ENCODE measurements around the gene UBXN2A.

Gene UBXN2A

DNA sequence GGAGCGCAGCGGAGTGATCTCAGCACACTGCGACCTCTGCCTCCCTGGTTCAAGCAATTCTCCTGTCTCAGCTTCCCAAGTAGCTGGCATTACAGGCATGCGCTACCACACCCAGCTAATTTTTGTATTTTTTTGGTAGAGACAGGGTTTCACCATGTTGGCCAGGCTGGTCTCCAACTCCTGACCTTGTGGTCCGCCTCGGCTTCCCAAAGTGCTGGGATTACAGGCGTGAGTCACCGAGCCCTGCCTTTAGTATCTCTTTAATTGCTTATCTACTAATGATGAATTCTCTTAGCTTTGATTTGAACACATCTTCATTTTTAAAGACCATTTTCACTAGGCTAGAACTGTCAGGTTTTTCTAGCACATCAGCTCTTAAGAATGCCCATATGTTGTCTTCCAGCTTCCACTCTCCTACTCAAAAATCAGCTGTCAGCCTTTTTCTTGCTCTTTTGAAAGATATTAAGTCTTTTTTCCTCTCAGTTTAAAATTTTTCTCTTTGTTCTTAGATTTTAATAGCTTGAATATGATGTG lies 53.5 kb downstream of the UBXN2A start:
- H2AK5ac ChIP-seq (ENCODE audit: low read depth, low read length): no peak overlapping the region
- no peak overlapping the region for H3K4me3 ChIP-seq (ENCODE audit: low read length in 2 of 2)
- no peak overlapping the region for H3K4me2 ChIP-seq (ENCODE audit: insufficient read depth, low read length, poor library complexity, severe bottlenecking)
- peaks cover 0 to 38% of the 10 kb centered on the region in 2 donors for H3K36me3 ChIP-seq (replicated peaks in 1 of 2; ENCODE audit: control insufficient read depth in 2 of 2, insufficient read depth in 2 of 2, low read length in 2 of 2)
- no peaks in the 10 kb centered on the region for H3K79me1 ChIP-seq (ENCODE audit: low read depth, low read length)
- no CpG with 5 or more reads among the region's 8 CpGs for WGBS, 2 donors (ENCODE audit: extremely low coverage in 2 of 2, insufficient read length in 2 of 2, insufficient replicate concordance in 1 of 2)
- H3K27ac ChIP-seq (replicated peaks; ENCODE audit: low read length): no peak overlapping the region
- no peak overlapping the region for H3K14ac ChIP-seq (ENCODE audit: low read length)
- no peak overlapping the region for H3K9ac ChIP-seq (ENCODE audit: low read depth, low read length, poor library complexity)
- no peak overlapping the region for H4K8ac ChIP-seq (ENCODE audit: low read depth, low read length)
- no peak overlapping the region for H3K23ac ChIP-seq (ENCODE audit: low read depth, low read length, poor library complexity)
- H2BK120ac ChIP-seq (ENCODE audit: low read depth, low read length): no peak overlapping the region
- peaks cover 2 to 11% of the 10 kb centered on the region in 2 donors for H3K4me1 ChIP-seq (ENCODE audit: control insufficient read depth in 2 of 2, insufficient read depth in 1 of 2, low read depth in 1 of 2, low read length in 2 of 2)
- no peak overlapping the region for H2AFZ ChIP-seq (ENCODE audit: low read length)
- H2BK5ac ChIP-seq (ENCODE audit: low read length): no peak overlapping the region
- no peak overlapping the region for H2BK15ac ChIP-seq (ENCODE audit: low read length)
- no peak overlapping the region for H3K4ac ChIP-seq (ENCODE audit: low read length)
- H3K27me3 ChIP-seq (ENCODE audit: control insufficient read depth in 3 of 3, insufficient read depth in 3 of 3, low read depth in 1 of 3, low read length in 3 of 3): no peaks in the 10 kb centered on the region
- peaks cover 0 to 10% of the 10 kb centered on the region in 2 donors for H3K9me3 ChIP-seq (replicated peaks in 1 of 2; ENCODE audit: control insufficient read depth in 2 of 2, insufficient read depth in 1 of 2, low read depth in 1 of 2, low read length in 2 of 2)
- H3K18ac ChIP-seq (ENCODE audit: low read length): no peak overlapping the region
- DNase-seq (ENCODE audit: low spot score): no peak
- H4K91ac ChIP-seq (ENCODE audit: low read depth, low read length, poor library complexity): no peak overlapping the region
- H2BK12ac ChIP-seq (ENCODE audit: low read length): no peak overlapping the region

- Histone ChIP-seq H3K23ac (ENCODE audit: low read depth, low read length, poor library complexity) (no peak overlapping the region), H3K9ac (ENCODE audit: low read depth, low read length, poor library complexity) (no peak overlapping the region), H3K4ac (ENCODE audit: low read length) (no peak overlapping the region), H3K79me1 (ENCODE audit: low read depth, low read length) (no peaks in the 10 kb centered on the region), H3K27ac (replicated peaks; ENCODE audit: low read length) (no peak overlapping the region), H3K4me1 (ENCODE audit: control insufficient read depth in 2 of 2, insufficient read depth in 1 of 2, low read depth in 1 of 2, low read length in 2 of 2) (peaks cover 2 to 11% of the 10 kb centered on the region in 2 donors), H3K18ac (ENCODE audit: low read length) (no peak overlapping the region), H2AK5ac (ENCODE audit: low read depth, low read length) (no peak overlapping the region), H2AFZ (ENCODE audit: low read length) (no peak overlapping the region), H3K4me3 (ENCODE audit: low read length in 2 of 2) (no peak overlapping the region), H2BK15ac (ENCODE audit: low read length) (no peak overlapping the region), H3K36me3 (replicated peaks in 1 of 2; ENCODE audit: control insufficient read depth in 2 of 2, insufficient read depth in 2 of 2, low read length in 2 of 2) (peaks cover 0 to 40% of the 10 kb centered on the region in 2 donors), H3K4me2 (ENCODE audit: insufficient read depth, low read length, poor library complexity, severe bottlenecking) (no peak overlapping the region), H4K8ac (ENCODE audit: low read depth, low read length) (no peak overlapping the region), H2BK5ac (ENCODE audit: low read length) (no peak overlapping the region), H3K9me3 (replicated peaks in 1 of 2; ENCODE audit: control insufficient read depth in 2 of 2, insufficient read depth in 1 of 2, low read depth in 1 of 2, low read length in 2 of 2) (peaks cover 0 to 10% of the 10 kb centered on the region in 2 donors), H3K27me3 (ENCODE audit: control insufficient read depth in 3 of 3, insufficient read depth in 3 of 3, low read depth in 1 of 3, low read length in 3 of 3) (no peaks in the 10 kb centered on the region), H2BK12ac (ENCODE audit: low read length) (no peak overlapping the region), H2BK120ac (ENCODE audit: low read depth, low read length) (no peak overlapping the region), H4K91ac (ENCODE audit: low read depth, low read length, poor library complexity) (no peak overlapping the region), H3K14ac (ENCODE audit: low read length) (no peak overlapping the region)
- no peak for DNase-seq (ENCODE audit: low spot score)
- no CpG with 5 or more reads among the region's 1 CpG for WGBS, 2 donors (ENCODE audit: extremely low coverage in 2 of 2, insufficient read length in 2 of 2, insufficient replicate concordance in 1 of 2)
Measured at GRCh38 chr2:23994567-23994966, 54.3 kb downstream of the UBXN2A start.

- Histone ChIP-seq H3K4me1 (ENCODE audit: control insufficient read depth in 2 of 2, insufficient read depth in 1 of 2, low read depth in 1 of 2, low read length in 2 of 2) (peaks cover 0 to 7% of the 10 kb centered on the region in 2 donors), H3K79me1 (ENCODE audit: low read depth, low read length) (no peaks in the 10 kb centered on the region), H3K18ac (ENCODE audit: low read length) (no peak overlapping the region), H2BK120ac (ENCODE audit: low read depth, low read length) (no peak overlapping the region), H3K4me3 (ENCODE audit: low read length in 2 of 2) (no peak overlapping the region), H2BK12ac (ENCODE audit: low read length) (no peak overlapping the region), H3K27ac (replicated peaks; ENCODE audit: low read length) (no peak overlapping the region), H2BK5ac (ENCODE audit: low read length) (no peak overlapping the region), H4K91ac (ENCODE audit: low read depth, low read length, poor library complexity) (no peak overlapping the region), H3K27me3 (ENCODE audit: control insufficient read depth in 3 of 3, insufficient read depth in 3 of 3, low read depth in 1 of 3, low read length in 3 of 3) (peaks cover 0 to 18% (median 0%) of the 10 kb centered on the region in 3 experiments), H3K9ac (ENCODE audit: low read depth, low read length, poor library complexity) (no peak overlapping the region), H3K23ac (ENCODE audit: low read depth, low read length, poor library complexity) (no peak overlapping the region), H3K4me2 (ENCODE audit: insufficient read depth, low read length, poor library complexity, severe bottlenecking) (no peak overlapping the region), H3K14ac (ENCODE audit: low read length) (no peak overlapping the region), H3K36me3 (replicated peaks in 1 of 2; ENCODE audit: control insufficient read depth in 2 of 2, insufficient read depth in 2 of 2, low read length in 2 of 2) (peaks cover 0 to under 1% of the 10 kb centered on the region in 2 donors), H2AK5ac (ENCODE audit: low read depth, low read length) (no peak overlapping the region), H2BK15ac (ENCODE audit: low read length) (no peak overlapping the region), H3K9me3 (replicated peaks in 1 of 2; ENCODE audit: control insufficient read depth in 2 of 2, insufficient read depth in 1 of 2, low read depth in 1 of 2, low read length in 2 of 2) (peaks cover 0 to 1% of the 10 kb centered on the region in 2 donors), H4K8ac (ENCODE audit: low read depth, low read length) (no peak overlapping the region), H2AFZ (ENCODE audit: low read length) (no peak overlapping the region), H3K4ac (ENCODE audit: low read length) (no peak overlapping the region)
- no peak for DNase-seq (ENCODE audit: low spot score)
Measured at GRCh38 chr2:24007693-24008092, 67.4 kb downstream of the UBXN2A start.

DNA sequence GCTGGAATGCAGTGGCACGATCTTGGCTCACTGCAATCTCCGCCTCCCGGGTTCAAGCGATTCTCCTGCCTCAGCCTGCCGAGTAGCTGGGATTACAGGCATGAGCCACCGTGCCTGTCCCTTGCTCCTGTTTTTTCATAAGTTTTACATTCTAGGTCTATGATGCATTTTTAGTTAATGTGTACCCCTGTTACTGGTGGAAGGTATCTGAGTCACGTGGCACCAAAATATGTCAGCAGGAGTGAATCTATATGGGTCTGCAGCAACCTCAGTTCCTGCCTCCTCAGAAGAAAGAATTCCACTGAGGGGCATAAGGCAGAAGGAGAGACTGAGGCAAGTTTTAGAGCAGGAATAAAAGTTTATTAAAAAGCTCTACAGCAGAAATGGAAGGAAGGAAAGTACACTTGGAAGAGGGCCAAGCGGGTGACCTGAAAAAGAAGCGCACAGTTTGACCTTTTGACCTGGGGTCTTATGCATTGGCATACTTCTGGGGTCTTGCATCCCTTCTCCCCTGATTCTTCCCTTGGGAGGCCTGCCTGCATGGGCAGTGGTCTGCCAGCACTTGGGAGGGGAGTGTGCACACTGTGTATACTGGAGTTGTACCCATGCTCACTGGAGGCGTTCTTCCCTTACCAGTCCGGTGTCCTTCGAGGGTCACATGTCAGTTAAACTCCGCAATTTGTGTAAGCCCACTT lies 68.6 kb downstream of the UBXN2A start:
- H3K4ac ChIP-seq (ENCODE audit: low read length): no peak overlapping the region
- no peak overlapping the region for H3K4me2 ChIP-seq (ENCODE audit: insufficient read depth, low read length, poor library complexity, severe bottlenecking)
- no peak overlapping the region for H2AK5ac ChIP-seq (ENCODE audit: low read depth, low read length)
- H2BK5ac ChIP-seq (ENCODE audit: low read length): no peak overlapping the region
- H3K9ac ChIP-seq (ENCODE audit: low read depth, low read length, poor library complexity): no peak overlapping the region
- H3K9me3 ChIP-seq (replicated peaks in 1 of 2; ENCODE audit: control insufficient read depth in 2 of 2, insufficient read depth in 1 of 2, low read depth in 1 of 2, low read length in 2 of 2): peaks cover 0 to 1% of the 10 kb centered on the region in 2 donors
- no peak overlapping the region for H2BK12ac ChIP-seq (ENCODE audit: low read length)
- H2AFZ ChIP-seq (ENCODE audit: low read length): no peak overlapping the region
- no peak for DNase-seq (ENCODE audit: low spot score)
- H3K18ac ChIP-seq (ENCODE audit: low read length): no peak overlapping the region
- no peak overlapping the region for H3K4me3 ChIP-seq (ENCODE audit: low read length in 2 of 2)
- H2BK120ac ChIP-seq (ENCODE audit: low read depth, low read length): no peak overlapping the region
- no peaks in the 10 kb centered on the region for H3K36me3 ChIP-seq (replicated peaks in 1 of 2; ENCODE audit: control insufficient read depth in 2 of 2, insufficient read depth in 2 of 2, low read length in 2 of 2)
- H3K14ac ChIP-seq (ENCODE audit: low read length): no peak overlapping the region
- peaks cover 0 to 18% (median 0%) of the 10 kb centered on the region in 3 experiments for H3K27me3 ChIP-seq (ENCODE audit: control insufficient read depth in 3 of 3, insufficient read depth in 3 of 3, low read depth in 1 of 3, low read length in 3 of 3)
- no peak overlapping the region for H4K8ac ChIP-seq (ENCODE audit: low read depth, low read length)
- H3K79me1 ChIP-seq (ENCODE audit: low read depth, low read length): no peaks in the 10 kb centered on the region
- no peak overlapping the region for H3K23ac ChIP-seq (ENCODE audit: low read depth, low read length, poor library complexity)
- H4K91ac ChIP-seq (ENCODE audit: low read depth, low read length, poor library complexity): no peak overlapping the region
- no peak overlapping the region for H3K27ac ChIP-seq (replicated peaks; ENCODE audit: low read length)
- H2BK15ac ChIP-seq (ENCODE audit: low read length): no peak overlapping the region
- H3K4me1 ChIP-seq (ENCODE audit: control insufficient read depth in 2 of 2, insufficient read depth in 1 of 2, low read depth in 1 of 2, low read length in 2 of 2): peaks cover 0 to 7% of the 10 kb centered on the region in 2 donors
- no CpG with 5 or more reads among the region's 13 CpGs for WGBS, 2 donors (ENCODE audit: extremely low coverage in 2 of 2, insufficient read length in 2 of 2, insufficient replicate concordance in 1 of 2)
